ENCODE measurements around the gene FRYL. TPM values are rescaled to one million over a fixed set of nuclear protein-coding genes. Genes with fewer than 3 reads are reported as not detected.
"Not testable (repeated sequence)": the region's sequence is repeated elsewhere in the genome, so short reads cannot be mapped to it uniquely, and the experiment has no call there.

Gene FRYL
- polyA plus RNA-seq, 6 donors from 2014 or later, result 24.4 to 49.5 (median 37.9) TPM

DNA sequence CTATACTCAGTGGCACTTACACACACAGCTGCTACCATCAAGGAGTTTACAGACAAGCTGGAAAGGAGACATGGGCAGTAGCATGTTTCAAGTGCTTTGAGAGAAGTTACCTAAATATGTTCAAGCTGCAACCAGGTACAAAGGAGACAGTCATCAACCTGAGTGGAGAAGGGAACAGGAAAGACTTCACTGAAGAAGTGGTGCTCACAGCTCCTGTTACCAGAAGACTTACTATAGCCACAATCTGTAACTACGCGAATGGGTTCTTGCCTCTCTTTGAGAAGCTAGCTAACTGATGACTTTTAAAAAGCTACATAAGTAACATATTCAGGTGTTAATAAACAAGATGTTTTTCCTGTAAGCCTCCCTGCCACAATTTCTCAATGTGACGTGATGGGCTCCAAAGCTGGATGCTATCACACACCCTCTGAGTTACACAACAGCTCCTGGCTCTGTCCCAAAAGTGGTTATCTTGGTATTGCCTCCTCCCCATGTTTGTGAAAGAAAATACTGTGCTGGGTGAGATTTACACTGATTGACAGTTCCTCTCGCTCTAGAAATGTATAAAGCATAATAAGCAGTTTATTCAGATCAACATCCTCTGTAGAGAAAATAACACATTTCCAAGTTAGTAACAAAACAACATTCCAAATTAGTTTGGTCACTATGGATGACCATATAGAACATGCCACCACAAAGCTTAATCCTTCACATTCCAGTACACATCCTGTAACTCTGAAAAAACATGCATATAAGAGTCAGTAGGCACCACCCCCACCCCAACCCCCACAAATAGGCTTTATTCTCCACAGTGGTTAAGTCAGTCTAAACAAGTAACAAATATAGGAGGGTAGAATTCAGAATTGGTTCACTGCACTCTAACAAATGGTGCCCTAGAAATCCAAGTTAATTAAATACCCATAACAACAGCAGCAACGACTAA lies 81.8 kb downstream of the FRYL start:
- peaks cover 30 to 48% (median 47%) of the 10 kb centered on the region in 3 donors for H3K4me1 Mint-ChIP-seq
- DNase-seq (no peak), ATAC-seq (ENCODE audit: low read depth in 2 of 2) (no peak)
- H3K27ac Mint-ChIP-seq, result peak overlapping the region in 1 of 6 donors; percentile 49
- no peaks in the 10 kb centered on the region for H3K9me3 Mint-ChIP-seq
- no peaks in the 10 kb centered on the region for H3K27me3 Mint-ChIP-seq
- peak overlapping the region in 1 of 8 donors; percentile 13 for H3K4me3 Mint-ChIP-seq
- H3K36me3 Mint-ChIP-seq, result peaks cover 0 to 5% of the 10 kb centered on the region in 2 donors

DNA sequence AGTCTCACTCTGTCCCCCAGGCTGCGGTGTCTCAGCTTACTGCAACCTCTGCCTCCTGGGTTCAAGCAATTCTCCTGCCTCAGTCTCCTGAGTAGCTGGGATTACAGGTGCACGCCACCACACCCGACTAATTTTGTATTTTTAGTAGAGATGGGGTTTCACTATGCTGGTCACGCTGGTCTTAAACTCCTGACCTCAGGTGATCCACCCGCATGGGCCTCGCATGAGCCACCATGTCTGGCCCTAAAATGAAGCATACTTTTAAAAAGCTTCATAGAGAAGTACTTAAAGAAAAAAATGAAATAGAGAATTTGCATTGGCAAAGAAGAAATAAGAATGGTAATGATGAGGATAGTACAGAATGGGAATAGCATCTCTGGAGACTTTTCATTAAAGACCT lies 82.6 kb downstream of the FRYL start:
- not testable (repeated sequence) for H3K36me3 Mint-ChIP-seq; H3K27me3 Mint-ChIP-seq; ATAC-seq (ENCODE audit: low read depth in 2 of 2); H3K9me3 Mint-ChIP-seq; DNase-seq
- peaks cover 27 to 45% (median 40%) of the 10 kb centered on the region in 3 donors for H3K4me1 Mint-ChIP-seq
- H3K27ac Mint-ChIP-seq, result peak overlapping the region in 1 of 6 donors; percentile 33
- H3K4me3 Mint-ChIP-seq, result peak overlapping the region in 1 of 8 donors; percentile 8

GRCh38 chr4:48694824-48695223 lies 85.3 kb downstream of the FRYL start:
- Mint-ChIP-seq H3K27ac (peak overlapping the region in 1 of 6 donors; percentile 17), H3K9me3 (no peaks in the 10 kb centered on the region), H3K4me1 (peaks cover 27 to 57% (median 49%) of the 10 kb centered on the region in 3 donors)

DNA sequence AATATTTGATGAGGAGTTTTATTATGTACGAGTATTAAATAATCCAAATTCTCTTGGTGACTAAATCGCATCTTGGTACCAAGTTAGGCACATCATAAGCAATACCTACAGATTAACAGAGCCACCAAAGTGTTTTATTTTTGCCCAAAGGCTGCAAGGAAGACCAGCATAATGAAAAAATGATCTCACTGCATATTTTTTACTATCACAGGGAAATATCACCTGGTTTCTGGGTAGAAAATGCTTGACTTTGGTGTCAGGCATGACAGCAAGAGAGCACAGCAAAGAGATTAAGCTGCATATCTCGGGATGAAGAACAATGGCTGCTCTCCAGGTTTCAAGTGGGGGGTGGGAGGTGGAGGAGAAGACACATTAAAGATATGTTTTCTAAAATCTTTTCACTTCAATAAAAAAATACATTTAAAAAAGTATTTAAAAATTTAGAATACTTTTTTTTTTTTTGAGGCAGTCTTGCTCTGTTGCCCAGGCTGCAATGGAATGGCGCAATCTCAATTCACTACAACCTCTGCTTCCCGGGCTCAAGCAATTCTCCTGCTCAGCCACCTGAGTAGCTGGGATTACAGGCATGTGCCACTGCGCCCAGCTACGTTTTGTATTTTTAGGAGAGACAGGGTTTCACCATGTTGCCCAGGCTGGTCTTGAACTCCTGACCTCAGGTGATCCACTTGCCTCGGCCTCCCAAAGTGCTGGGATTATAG lies 86.1 kb downstream of the FRYL start:
- Mint-ChIP-seq H3K4me3 (no peak overlapping the region), H3K27me3 (no peaks in the 10 kb centered on the region), H3K4me1 (peaks cover 23 to 55% (median 43%) of the 10 kb centered on the region in 3 donors), H3K9me3 (no peaks in the 10 kb centered on the region), H3K27ac (peak overlapping the region in 1 of 6 donors; percentile 39), H3K36me3 (no peaks in the 10 kb centered on the region)
- ATAC-seq (ENCODE audit: low read depth in 2 of 2), result no peak
- no peak for DNase-seq

More at GRCh38 chr4:48694824-48695223, 85.3 kb downstream of the FRYL start:
- Mint-ChIP-seq H3K4me3 (peak overlapping the region in 1 of 8 donors; percentile 66), H3K27me3 (no peaks in the 10 kb centered on the region), H3K36me3 (no peaks in the 10 kb centered on the region)
- no peak for DNase-seq
- ATAC-seq (ENCODE audit: low read depth in 2 of 2), result no peak

DNA sequence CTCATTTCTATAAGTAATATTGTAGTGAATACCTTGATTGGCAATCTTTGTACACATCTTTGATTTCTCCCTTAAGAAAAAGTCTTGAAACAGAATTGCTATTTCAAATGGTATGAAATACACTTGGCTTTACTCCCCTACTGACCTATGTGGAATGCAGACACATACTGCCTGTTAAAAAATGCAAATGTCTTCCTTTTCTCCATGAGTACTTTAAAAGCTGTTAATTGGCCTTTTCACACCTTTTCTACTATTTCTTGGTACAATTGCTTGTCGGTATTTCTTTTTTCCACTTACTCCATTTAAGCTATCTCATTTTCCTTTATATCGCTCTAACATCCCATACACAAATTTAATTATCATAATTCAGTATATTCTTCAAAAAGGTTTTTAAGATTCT lies 87.2 kb downstream of the FRYL start:
- Mint-ChIP-seq H3K36me3 (no peaks in the 10 kb centered on the region), H3K4me1 (peaks cover 16 to 54% (median 32%) of the 10 kb centered on the region in 3 donors), H3K27ac (peak overlapping the region in 1 of 6 donors; percentile 6), H3K9me3 (no peaks in the 10 kb centered on the region), H3K27me3 (no peaks in the 10 kb centered on the region), H3K4me3 (no peak overlapping the region)
- DNase-seq (no peak), ATAC-seq (ENCODE audit: low read depth in 2 of 2) (no peak)

DNA sequence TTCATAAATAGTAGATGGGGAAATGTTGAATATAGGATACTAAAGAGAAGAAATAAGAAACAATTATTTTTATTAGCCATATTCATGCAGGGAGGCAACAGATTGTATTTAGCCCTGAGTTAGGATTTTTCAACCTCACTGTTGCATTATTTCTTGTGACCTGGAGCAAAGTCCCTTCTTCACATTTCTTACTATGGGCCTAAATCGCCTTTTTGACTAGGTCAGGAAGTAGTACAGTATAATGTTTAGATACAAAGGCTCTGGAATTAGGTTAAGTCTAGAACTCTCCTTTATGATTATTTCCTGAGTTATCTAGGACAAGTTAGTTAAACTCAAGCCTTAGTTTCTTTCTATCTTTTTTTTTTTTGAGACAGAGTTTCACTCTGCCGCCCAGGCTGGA lies 88.0 kb downstream of the FRYL start:
- no peak for DNase-seq
- peak overlapping the region in 1 of 6 donors; percentile 43 for H3K27ac Mint-ChIP-seq
- H3K9me3 Mint-ChIP-seq, result no peaks in the 10 kb centered on the region
- H3K36me3 Mint-ChIP-seq, result no peaks in the 10 kb centered on the region
- H3K4me3 Mint-ChIP-seq, result no peak overlapping the region
- H3K27me3 Mint-ChIP-seq, result no peaks in the 10 kb centered on the region
- no peak for ATAC-seq (ENCODE audit: low read depth in 2 of 2)
- peaks cover 12 to 53% (median 26%) of the 10 kb centered on the region in 3 donors for H3K4me1 Mint-ChIP-seq

GRCh38 chr4:48688953-48689352 lies 91.1 kb downstream of the FRYL start:
- Mint-ChIP-seq H3K27me3 (no peaks in the 10 kb centered on the region), H3K9me3 (no peaks in the 10 kb centered on the region), H3K27ac (peak overlapping the region in 1 of 6 donors; percentile 44), H3K4me1 (peaks cover 21 to 53% (median 28%) of the 10 kb centered on the region in 3 donors), H3K36me3 (peaks cover 0 to under 1% of the 10 kb centered on the region in 2 donors), H3K4me3 (no peak overlapping the region)
- ATAC-seq (ENCODE audit: low read depth in 2 of 2), result no peak
- DNase-seq, result no peak

GRCh38 chr4:48687313-48688051 lies 92.6 kb downstream of the FRYL start:
- ATAC-seq (ENCODE audit: low read depth in 2 of 2) (no peak), DNase-seq (no peak)
- H3K4me1 Mint-ChIP-seq, result peaks cover 21 to 59% (median 38%) of the 10 kb centered on the region in 3 donors
- H3K27ac Mint-ChIP-seq, result peak overlapping the region in 3 of 6 donors; percentile 24 to 67 (median 55)
- H3K4me3 Mint-ChIP-seq, result no peak overlapping the region
- H3K9me3 Mint-ChIP-seq, result peaks cover 0 to 2% (median 0%) of the 10 kb centered on the region in 7 donors
- H3K36me3 Mint-ChIP-seq, result peaks cover 0 to 5% of the 10 kb centered on the region in 2 donors
- no peaks in the 10 kb centered on the region for H3K27me3 Mint-ChIP-seq

GRCh38 chr4:48686369-48686768 lies 93.7 kb downstream of the FRYL start:
- no peak for DNase-seq
- Mint-ChIP-seq H3K36me3 (peaks cover 0 to 5% of the 10 kb centered on the region in 2 donors), H3K4me3 (no peak overlapping the region), H3K27me3 (no peaks in the 10 kb centered on the region), H3K4me1 (peaks cover 28 to 65% (median 48%) of the 10 kb centered on the region in 3 donors), H3K27ac (peak overlapping the region in 3 of 6 donors; percentile 41 to 55 (median 47)), H3K9me3 (peaks cover 0 to 2% (median 0%) of the 10 kb centered on the region in 7 donors)
- no peak for ATAC-seq (ENCODE audit: low read depth in 2 of 2)

GRCh38 chr4:48683784-48684666 lies 96.1 kb downstream of the FRYL start:
- Mint-ChIP-seq H3K36me3 (peaks cover 0 to 5% of the 10 kb centered on the region in 2 donors), H3K9me3 (peaks cover 0 to 2% (median 0%) of the 10 kb centered on the region in 7 donors), H3K4me1 (peaks cover 24 to 51% (median 38%) of the 10 kb centered on the region in 3 donors), H3K27me3 (no peaks in the 10 kb centered on the region), H3K4me3 (no peak overlapping the region), H3K27ac (peak overlapping the region; percentile 11 to 90 (median 68))
- ATAC-seq (ENCODE audit: low read depth in 2 of 2), result peak; percentile 93 to 95
- peak; percentile 17 for DNase-seq

DNA sequence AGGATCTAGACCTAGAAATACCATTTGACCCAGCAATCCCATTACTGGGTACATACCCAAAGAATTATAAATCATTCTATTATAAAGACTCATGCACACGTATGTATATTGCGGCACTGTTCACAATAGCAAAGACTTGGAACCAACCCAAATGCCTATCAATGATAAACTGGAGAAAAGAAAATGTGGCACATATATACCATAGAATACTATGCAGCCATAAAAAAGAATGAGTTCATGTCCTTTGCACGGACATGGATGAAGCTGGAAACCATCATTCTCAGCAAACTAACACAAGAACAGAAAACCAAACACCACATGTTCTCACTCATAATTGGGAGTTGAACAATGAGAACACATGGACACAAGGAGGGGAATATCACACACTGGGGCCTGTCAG lies 97.2 kb downstream of the FRYL start:
- peak overlapping the region in 2 of 6 donors; percentile 66 to 67 for H3K27ac Mint-ChIP-seq
- H3K4me3 Mint-ChIP-seq; H3K27me3 Mint-ChIP-seq; H3K9me3 Mint-ChIP-seq; ATAC-seq (ENCODE audit: low read depth in 2 of 2); H3K36me3 Mint-ChIP-seq; DNase-seq: not testable (repeated sequence)
- peaks cover 24 to 41% (median 38%) of the 10 kb centered on the region in 3 donors for H3K4me1 Mint-ChIP-seq

DNA sequence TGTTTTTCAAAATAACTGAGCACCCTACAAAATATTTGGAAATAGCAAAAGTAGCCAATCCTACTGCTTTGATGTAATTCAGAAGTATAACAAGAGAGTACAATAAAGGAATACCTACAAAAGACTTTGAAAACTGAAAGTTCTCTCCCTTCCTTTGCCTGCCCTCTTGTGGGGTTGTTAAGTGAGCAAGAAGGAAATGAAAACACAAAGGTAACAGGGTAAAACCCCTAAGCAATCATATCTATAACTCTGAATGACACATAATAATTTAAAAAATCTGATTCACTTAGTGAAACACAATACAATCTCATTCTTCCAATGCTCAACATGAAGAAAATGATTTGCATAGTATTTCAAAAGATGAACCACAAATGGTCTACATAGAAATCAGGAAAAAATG lies 98.2 kb downstream of the FRYL start:
- Mint-ChIP-seq H3K36me3 (peaks cover 0 to 5% of the 10 kb centered on the region in 2 donors), H3K27me3 (no peaks in the 10 kb centered on the region), H3K27ac (peak overlapping the region; percentile 47 to 94 (median 51)), H3K9me3 (peaks cover 0 to 2% (median 0%) of the 10 kb centered on the region in 7 donors), H3K4me1 (peaks cover 20 to 37% (median 34%) of the 10 kb centered on the region in 3 donors), H3K4me3 (no peak overlapping the region)
- ATAC-seq (ENCODE audit: low read depth in 2 of 2) (peak; percentile 62 to 72), DNase-seq (peak; percentile 12)

Measured in naive B cell (primary cell).